Measurements from ENCODE around the gene DPP9. TPM values are rescaled to one million over a fixed set of nuclear protein-coding genes. Genes with fewer than 3 reads are reported as not detected.

DPP9 gene
- total and polyA plus RNA-seq, 2 of the 13 experiments (the other 11 are each of a cell fraction or from before 2014, with no cell fraction given), result 8.4 to 25.8 TPM

DNA sequence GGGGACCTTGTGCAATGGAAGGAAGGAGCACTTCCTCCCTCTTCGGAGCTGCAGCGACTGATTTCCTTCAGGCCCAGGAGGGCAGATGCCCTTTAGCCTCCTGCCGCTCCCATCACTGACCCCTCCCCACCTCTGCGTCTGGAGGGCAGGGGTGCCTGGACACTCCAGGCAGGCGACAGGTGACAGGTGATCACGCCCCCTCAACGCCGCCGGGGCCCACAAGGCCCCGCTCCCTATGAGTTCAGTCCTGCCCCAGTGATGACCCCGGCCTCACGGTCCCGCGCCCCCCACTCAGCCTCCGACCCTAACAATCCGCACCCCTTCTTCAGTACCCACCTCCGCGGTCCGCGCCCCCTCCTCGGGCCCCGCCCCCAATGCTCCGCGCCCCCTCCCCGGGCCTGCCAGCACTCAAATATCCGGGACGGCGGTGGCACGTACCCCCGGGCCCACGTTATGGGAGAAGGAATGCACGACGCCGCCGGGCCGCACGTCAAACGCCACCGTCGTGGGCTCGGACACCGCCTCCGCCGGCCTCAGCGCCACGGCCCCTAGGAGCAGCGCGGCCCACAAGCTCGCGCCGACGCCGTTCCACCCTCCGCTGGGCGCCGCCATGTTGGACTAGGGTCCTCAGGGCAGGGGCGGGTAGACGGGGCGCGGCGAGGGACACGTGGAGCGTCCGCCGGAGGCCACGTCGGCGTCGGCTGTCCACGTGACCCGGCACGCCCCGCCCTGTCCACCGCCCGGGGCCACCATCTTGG is 53.7 kb downstream of the DPP9 start, which contains the start of gene MYDGF (continued):
- TF ChIP-seq, protein P1, sequence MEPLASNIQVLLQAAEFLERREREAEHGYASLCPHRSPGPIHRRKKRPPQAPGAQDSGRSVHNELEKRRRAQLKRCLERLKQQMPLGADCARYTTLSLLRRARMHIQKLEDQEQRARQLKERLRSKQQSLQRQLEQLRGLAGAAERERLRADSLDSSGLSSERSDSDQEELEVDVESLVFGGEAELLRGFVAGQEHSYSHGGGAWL (CRISPR knock-in tag; IDR thresholded peaks at IDR 0.05), result peak; percentile 79; the same call in 1 of the 2 replicates
- TF ChIP-seq NPAS2 (CRISPR knock-in tag; IDR thresholded peaks at IDR 0.05; ENCODE audit: borderline replicate concordance) (no peak), NFKBIZ (CRISPR knock-in tag; IDR thresholded peaks at IDR 0.05) (no peak), ZNF180 (CRISPR knock-in tag; IDR thresholded peaks at IDR 0.05; ENCODE audit: borderline replicate concordance, low read depth) (0 out of 2 replicates have a peak, but pooled peaks have one; percentile 9), GTF2F1 (IDR thresholded peaks at IDR 0.05; ENCODE audit: low read length) (peak; percentile 56; the same call in 1 of the 2 replicates), ZNF30 (CRISPR knock-in tag; IDR thresholded peaks at IDR 0.05) (peak; percentile 60; the same call in 1 of the 2 replicates), GPN1 (CRISPR knock-in tag; IDR thresholded peaks at IDR 0.05; ENCODE audit: borderline replicate concordance) (no peak), ZNF761 (CRISPR knock-in tag; conservative IDR thresholded peaks at IDR 0.05) (0 out of 2 replicates have a peak, but pooled peaks have one; percentile 28), TAF1 (CRISPR knock-in tag; IDR thresholded peaks at IDR 0.05) (peak; percentile 98), ZNF878 (CRISPR knock-in tag; IDR thresholded peaks at IDR 0.05) (no peak), ZBTB21 (CRISPR knock-in tag; IDR thresholded peaks at IDR 0.05) (no peak), ZNF235 (CRISPR knock-in tag; IDR thresholded peaks at IDR 0.05; ENCODE audit: borderline replicate concordance) (no peak), HNRNPL (IDR thresholded peaks at IDR 0.05; ENCODE audit: low read depth, low read length) (no peak), ZBTB1 (CRISPR knock-in tag; IDR thresholded peaks at IDR 0.05; ENCODE audit: borderline replicate concordance) (no peak), POLR2G (IDR thresholded peaks at IDR 0.05; ENCODE audit: low read depth, low read length) (peak; percentile 81)
- TF ChIP-seq, protein P2, sequence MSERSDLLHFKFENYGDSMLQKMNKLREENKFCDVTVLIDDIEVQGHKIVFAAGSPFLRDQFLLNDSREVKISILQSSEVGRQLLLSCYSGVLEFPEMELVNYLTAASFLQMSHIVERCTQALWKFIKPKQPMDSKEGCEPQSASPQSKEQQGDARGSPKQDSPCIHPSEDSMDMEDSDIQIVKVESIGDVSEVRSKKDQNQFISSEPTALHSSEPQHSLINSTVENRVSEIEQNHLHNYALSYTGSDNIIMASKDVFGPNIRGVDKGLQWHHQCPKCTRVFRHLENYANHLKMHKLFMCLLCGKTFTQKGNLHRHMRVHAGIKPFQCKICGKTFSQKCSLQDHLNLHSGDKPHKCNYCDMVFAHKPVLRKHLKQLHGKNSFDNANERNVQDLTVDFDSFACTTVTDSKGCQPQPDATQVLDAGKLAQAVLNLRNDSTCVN (CRISPR knock-in tag; IDR thresholded peaks at IDR 0.05; ENCODE audit: borderline replicate concordance), result no peak; the same call in 1 of the 2 replicates
